Heart right ventricle (tissue), 16 donors: ENCODE data around the gene CD99L2. TPM values are rescaled to one million over a fixed set of nuclear protein-coding genes. Genes with fewer than 3 reads are reported as not detected.
A peak's percentile ranks its signal among the peaks of the same experiment; 100 is the strongest.

ENCODE experiments used
- ATAC-seq, 8 donors: fragments of 200-7000 bp; cut with Tn5 transposase; one replicate each; pipeline ENCODE4 v1.9.1; 2020; ENCODE audit warnings: mild to moderate bottlenecking in 8 of 8, moderate library complexity in 8 of 8, moderate number of reproducible peaks in 1 of 8
- DNase-seq, 2 donors: peaks; one replicate each; pipeline ENCODE4 v3.0.0-alpha.2; 2020
- H3K27ac ChIP-seq, 10 donors: fragments of 200-600 bp; sonication (generic) in 2 of 10; one replicate each; pipeline versions ENCODE4 v1.5.0 to v1.8.0; 2020 to 2022; ENCODE audit warnings: mild to moderate bottlenecking in 3 of 10
- H3K27me3 ChIP-seq, 7 donors: fragments of 200-600 bp; one replicate each; pipeline ENCODE4 v1.8.0; 2021 to 2022; ENCODE audit warnings: mild to moderate bottlenecking in 2 of 7
- H3K36me3 ChIP-seq, 9 donors: fragments of 200-600 bp; sonication (generic) in 1 of 9; one replicate each; pipeline versions ENCODE4 v1.5.0 to v1.8.0; 2020 to 2022; ENCODE audit warnings: mild to moderate bottlenecking in 2 of 9
- H3K4me1 ChIP-seq, 9 donors: fragments of 200-600 bp; sonication (generic) in 1 of 9; one replicate each; pipeline versions ENCODE4 v1.5.0 to v1.8.0; 2020 to 2022; ENCODE audit warnings: mild to moderate bottlenecking in 4 of 9
- H3K4me3 ChIP-seq, 10 donors: fragments of 200-600 bp; sonication (generic) in 2 of 10; one replicate each; pipeline versions ENCODE4 v1.5.0 to v1.8.0; 2020 to 2022; ENCODE audit warnings: mild to moderate bottlenecking in 7 of 10, moderate library complexity in 2 of 10
- H3K9me3 ChIP-seq, 11 donors: fragments of 200-600 bp in 10 of 11; sonication (generic) in 2 of 11; one replicate each; pipeline versions ENCODE4 v1.5.0 to v1.8.0; 2013 to 2022; ENCODE audit warnings: mild to moderate bottlenecking in 2 of 11, control low read depth in 1 of 11, moderate library complexity in 1 of 11
- WGBS, 2 donors: extraction: QIAGEN DNeasy Blood & Tissue Kit; methylation state at CpG; one replicate each; pipeline ENCODE4 v1.1.7; 2013; ENCODE audit warnings: inconsistent platforms in 1 of 2; 5-methylcytosine and 5-hydroxymethylcytosine counted together
- intact Hi-C, 10 donors: fragments of 100-400 bp; cut with DNase I; formaldehyde crosslinking; loops; one replicate each; pipeline versions ENCODE4 v1.11.1 to v1.14.2; 2022
- polyA plus RNA-seq, 2 donors: library from polyadenylated mRNA; stranded (reverse); fragments of 200-250 nt; gene quantifications; one replicate each; pipeline ENCODE4 v1.2.3, GENCODE V29; 2013
- total RNA-seq, 10 donors: library from RNA; stranded (reverse); fragmentation: NEBNext Ultra II Directional in 3 of 10; extraction: Animal tissue kit (Norgen Biotek cat#: 25700) in 3 of 10; gene quantifications; one replicate each; pipeline versions ENCODE4 v1.2.1 to v1.2.4, GENCODE V29; 2021 to 2023
- TF ChIP-seq, protein P1 (sequence below), 9 donors: fragments of 200-600 bp; sonication (generic) in 2 of 9; IDR thresholded peaks; one replicate each; pipeline versions ENCODE4 v1.5.0 to v1.8.0; 2021 to 2022; ENCODE audit warnings: antibody characterized with exemption in 9 of 9, mild to moderate bottlenecking in 5 of 9, moderate library complexity in 1 of 9
- donor health status: Arrhythmogenic right ventricular cardiomyopathy.
- donor health status: ischemic (EF 13 %, LVEDD 7.1; RV severe dilation, severe dysfunction).
- donor health status: healthy with polysubstance abuse.
- donor health status: DM: no; HTN: yes; CAD: no.
- donor health status: DM: no; HTN: no; CAD: no.
- donor health status: ischemic (EF 25% LVEDD 6.9; RV normal size, moderate dysfunction).
- donor health status: ischemic (EF 25% LVEDD 5.7; RV mildly dilated, moderate dysfunction).
- donor health status: healthy.
- donor health status: DM: yes; HTN: yes; CAD: no.
- donor health status: Ischemic cardiomyopathy.
- donor health status: ischemic (EF 35%, LVEDD 5.7; RV mildly dilated, moderate dysfunction).
- donor health status: nonischemic (EF 11% LVEDD 7.7; RV severe dilation, severe dysfunction).
- donor health status: DM: yes; HTN: yes; CAD: no.
- donor health status: PGD.
- donor health status: ischemic (EF 29% LVEDD 5.4; RV normal size, mild dysfunction).
- donor health status: nonischemic (EF 23%, LVEDD 6.1; RV moderate dilation, normal function).

CD99L2 gene
- total and polyA plus RNA-seq, 12 donors = 32.6 to 122 (median 78.8) TPM

DNA sequence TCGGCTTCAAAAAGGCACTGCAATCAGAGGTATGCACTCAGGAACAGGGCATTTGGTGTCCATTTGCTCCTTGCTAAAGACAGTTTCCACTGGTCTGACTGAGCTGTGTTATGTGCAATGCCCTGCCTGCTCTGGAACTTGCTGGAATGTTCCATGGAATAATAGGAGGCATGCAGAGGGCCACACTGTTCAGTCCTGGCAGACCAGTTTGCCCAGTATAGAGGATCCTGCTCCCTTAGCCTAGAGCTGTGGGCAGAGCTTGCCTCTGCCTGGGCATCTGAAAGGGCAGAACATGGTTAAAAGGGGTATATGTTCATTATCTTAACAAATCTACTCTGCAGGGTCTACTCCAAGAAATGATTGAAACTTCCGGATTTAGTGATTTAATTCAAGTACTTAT, 27.8 kb upstream of the CD99L2 start:
- ATAC-seq (no peak), DNase-seq (no peak)
- TF ChIP-seq, protein P1, sequence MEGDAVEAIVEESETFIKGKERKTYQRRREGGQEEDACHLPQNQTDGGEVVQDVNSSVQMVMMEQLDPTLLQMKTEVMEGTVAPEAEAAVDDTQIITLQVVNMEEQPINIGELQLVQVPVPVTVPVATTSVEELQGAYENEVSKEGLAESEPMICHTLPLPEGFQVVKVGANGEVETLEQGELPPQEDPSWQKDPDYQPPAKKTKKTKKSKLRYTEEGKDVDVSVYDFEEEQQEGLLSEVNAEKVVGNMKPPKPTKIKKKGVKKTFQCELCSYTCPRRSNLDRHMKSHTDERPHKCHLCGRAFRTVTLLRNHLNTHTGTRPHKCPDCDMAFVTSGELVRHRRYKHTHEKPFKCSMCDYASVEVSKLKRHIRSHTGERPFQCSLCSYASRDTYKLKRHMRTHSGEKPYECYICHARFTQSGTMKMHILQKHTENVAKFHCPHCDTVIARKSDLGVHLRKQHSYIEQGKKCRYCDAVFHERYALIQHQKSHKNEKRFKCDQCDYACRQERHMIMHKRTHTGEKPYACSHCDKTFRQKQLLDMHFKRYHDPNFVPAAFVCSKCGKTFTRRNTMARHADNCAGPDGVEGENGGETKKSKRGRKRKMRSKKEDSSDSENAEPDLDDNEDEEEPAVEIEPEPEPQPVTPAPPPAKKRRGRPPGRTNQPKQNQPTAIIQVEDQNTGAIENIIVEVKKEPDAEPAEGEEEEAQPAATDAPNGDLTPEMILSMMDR (IDR thresholded peaks at IDR 0.05) = no peak
- Histone ChIP-seq H3K4me1 (no peaks in the 10 kb centered on the region), H3K27ac (no peak overlapping the region), H3K9me3 (no peaks in the 10 kb centered on the region), H3K36me3 (no peaks in the 10 kb centered on the region), H3K4me3 (no peak overlapping the region), H3K27me3 (no peaks in the 10 kb centered on the region)
- 72 to 83% methylated on average over 2 of the region's 2 CpGs for WGBS, 2 donors
- intact Hi-C loops = no loop called here

DNA sequence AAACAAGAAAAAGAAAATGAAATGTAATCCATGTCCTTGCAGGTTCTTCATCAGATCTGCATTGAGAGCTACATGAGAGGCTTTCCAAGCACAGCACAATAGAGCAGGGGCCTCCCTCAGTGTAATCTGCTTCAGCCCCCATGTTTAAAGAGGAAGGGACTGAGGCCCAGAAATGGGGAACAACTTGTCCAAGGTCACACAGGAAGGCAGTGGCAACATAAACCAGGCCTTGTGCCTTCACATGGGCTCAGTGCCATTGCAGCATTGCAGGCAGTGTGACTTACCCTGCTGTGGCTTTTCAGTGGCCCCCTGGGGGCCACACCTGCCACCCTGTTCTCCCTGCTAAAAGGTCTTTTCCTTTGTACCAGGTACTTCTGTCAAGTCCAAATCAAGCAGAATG, 20.9 kb upstream of the CD99L2 start:
- Histone ChIP-seq H3K27ac (no peak overlapping the region), H3K9me3 (no peaks in the 10 kb centered on the region), H3K4me3 (no peak overlapping the region), H3K27me3 (no peaks in the 10 kb centered on the region), H3K36me3 (no peaks in the 10 kb centered on the region), H3K4me1 (no peaks in the 10 kb centered on the region)
- ATAC-seq = no peak
- intact Hi-C loops = no loop called here
- no peak for DNase-seq
- TF ChIP-seq, protein P1 (IDR thresholded peaks at IDR 0.05) = no peak

DNA sequence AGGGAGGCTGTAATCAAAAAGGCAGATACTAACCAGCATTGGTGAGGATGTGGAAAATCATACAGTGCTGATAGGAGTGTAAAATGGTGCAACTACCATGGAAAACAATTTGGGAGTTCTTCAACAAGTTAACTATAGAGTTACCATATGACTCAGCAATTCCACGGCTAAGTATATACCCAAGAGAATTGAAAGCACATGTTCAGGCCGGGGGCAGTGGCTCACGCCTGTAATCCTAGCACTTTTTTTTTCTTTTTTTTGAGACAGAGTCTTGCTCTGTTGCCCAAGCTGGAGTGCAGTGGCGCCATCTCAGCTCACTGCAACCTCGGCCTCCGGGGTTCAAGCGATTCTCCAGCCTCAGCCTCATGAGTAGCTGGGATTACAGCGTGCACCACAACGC, 15.0 kb upstream of the CD99L2 start:
- ATAC-seq (no peak), DNase-seq (no peak)
- Histone ChIP-seq H3K27ac (no peak overlapping the region), H3K9me3 (no peaks in the 10 kb centered on the region), H3K4me1 (no peaks in the 10 kb centered on the region), H3K36me3 (no peaks in the 10 kb centered on the region), H3K4me3 (no peak overlapping the region), H3K27me3 (peaks cover 0 to 4% (median 0%) of the 10 kb centered on the region in 7 donors)
- TF ChIP-seq, protein P1 (IDR thresholded peaks at IDR 0.05) = no peak
- intact Hi-C loops = no loop called here
- WGBS, 2 donors = 76 to 80% methylated on average over 9 of the region's 9 CpGs

DNA sequence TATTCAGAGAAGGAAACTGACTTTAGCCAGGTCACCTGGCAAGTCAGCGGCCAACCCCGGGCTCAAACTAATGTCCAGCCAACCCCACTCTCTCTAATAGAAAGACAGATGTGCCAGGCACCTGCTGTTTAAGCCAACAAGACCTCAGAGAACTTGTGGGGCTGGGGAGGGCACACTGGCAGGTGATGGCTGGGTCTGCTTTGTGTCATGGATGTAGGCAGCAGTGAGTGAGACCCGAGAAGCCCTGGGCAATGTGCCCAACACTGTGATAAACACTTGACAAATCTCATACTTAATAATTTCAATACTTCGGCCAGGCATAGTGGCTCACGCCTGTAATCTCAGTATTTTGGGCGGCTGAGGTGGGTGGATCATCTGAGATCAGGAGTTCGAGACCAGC, 9.0 kb upstream of the CD99L2 start:
- H3K27me3 ChIP-seq = peaks cover 0 to 4% (median 0%) of the 10 kb centered on the region in 7 donors
- no peak overlapping the region for H3K27ac ChIP-seq
- TF ChIP-seq, protein P1 (IDR thresholded peaks at IDR 0.05) = no peak
- no peaks in the 10 kb centered on the region for H3K9me3 ChIP-seq
- no peaks in the 10 kb centered on the region for H3K36me3 ChIP-seq
- H3K4me1 ChIP-seq = no peaks in the 10 kb centered on the region
- H3K4me3 ChIP-seq = no peak overlapping the region
- ATAC-seq (peak; percentile 76 to 98 (median 90)), DNase-seq (peak; percentile 30 to 71)
- intact Hi-C loops = loop anchor here in 1 of 10 donors (10.0 kb wide), 1 partner anchor 133 kb away; no protein-coding TSS in a partner anchor
- WGBS, 2 donors = 25 to 58% methylated on average over 7 of the region's 7 CpGs
